ENCODE measurements around the gene MLLT10. TPM values are rescaled to one million over a fixed set of nuclear protein-coding genes. Genes with fewer than 3 reads are reported as not detected.

MLLT10 gene
- total and polyA plus RNA-seq, 8 donors, result 39.9 to 55.2 (median 49.2) TPM

DNA sequence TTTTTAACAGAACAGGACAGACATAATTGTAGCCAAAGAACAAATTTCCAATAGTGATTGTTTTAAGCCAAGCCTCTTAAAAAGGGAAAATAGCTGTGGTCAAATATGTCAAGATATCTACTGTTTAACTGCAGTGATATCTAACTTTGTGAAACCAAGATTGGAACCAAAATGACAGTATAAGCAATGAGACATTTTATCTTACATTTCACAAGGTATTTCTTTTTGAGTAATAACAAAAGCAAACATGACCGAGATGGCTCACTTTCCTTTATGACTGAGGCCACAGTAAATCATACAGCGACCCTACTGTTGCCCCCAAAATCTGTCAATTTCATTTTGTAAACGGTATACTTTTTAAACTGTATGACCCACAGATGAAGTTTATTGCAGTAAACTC is 215.8 kb downstream of the MLLT10 start:
- no peak for DNase-seq
- no peaks in the 10 kb centered on the region for H3K9me3 ChIP-seq
- H3K36me3 ChIP-seq, result peaks cover 0 to 15% of the 10 kb centered on the region in 2 donors
- no peak overlapping the region for H3K27ac ChIP-seq
- ATAC-seq, result no peak
- TF ChIP-seq, protein P1, sequence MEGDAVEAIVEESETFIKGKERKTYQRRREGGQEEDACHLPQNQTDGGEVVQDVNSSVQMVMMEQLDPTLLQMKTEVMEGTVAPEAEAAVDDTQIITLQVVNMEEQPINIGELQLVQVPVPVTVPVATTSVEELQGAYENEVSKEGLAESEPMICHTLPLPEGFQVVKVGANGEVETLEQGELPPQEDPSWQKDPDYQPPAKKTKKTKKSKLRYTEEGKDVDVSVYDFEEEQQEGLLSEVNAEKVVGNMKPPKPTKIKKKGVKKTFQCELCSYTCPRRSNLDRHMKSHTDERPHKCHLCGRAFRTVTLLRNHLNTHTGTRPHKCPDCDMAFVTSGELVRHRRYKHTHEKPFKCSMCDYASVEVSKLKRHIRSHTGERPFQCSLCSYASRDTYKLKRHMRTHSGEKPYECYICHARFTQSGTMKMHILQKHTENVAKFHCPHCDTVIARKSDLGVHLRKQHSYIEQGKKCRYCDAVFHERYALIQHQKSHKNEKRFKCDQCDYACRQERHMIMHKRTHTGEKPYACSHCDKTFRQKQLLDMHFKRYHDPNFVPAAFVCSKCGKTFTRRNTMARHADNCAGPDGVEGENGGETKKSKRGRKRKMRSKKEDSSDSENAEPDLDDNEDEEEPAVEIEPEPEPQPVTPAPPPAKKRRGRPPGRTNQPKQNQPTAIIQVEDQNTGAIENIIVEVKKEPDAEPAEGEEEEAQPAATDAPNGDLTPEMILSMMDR (IDR thresholded peaks at IDR 0.05), result no peak
- H3K4me3 ChIP-seq, result no peak overlapping the region
- H3K27me3 ChIP-seq, result no peaks in the 10 kb centered on the region
- no peaks in the 10 kb centered on the region for H3K4me1 ChIP-seq
- intact Hi-C loops (cut with DNase I), result no loop called here

GRCh38 chr10:21750424-21750823 is 216.4 kb downstream of the MLLT10 start:
- TF ChIP-seq, protein P1 (IDR thresholded peaks at IDR 0.05), result no peak

GRCh38 chr10:21751341-21752310 is 217.6 kb downstream of the MLLT10 start:
- ATAC-seq, result no peak
- Histone ChIP-seq H3K27ac (no peak overlapping the region), H3K9me3 (no peaks in the 10 kb centered on the region), H3K36me3 (peaks cover 0 to 16% of the 10 kb centered on the region in 2 donors), H3K27me3 (no peaks in the 10 kb centered on the region), H3K4me3 (no peak overlapping the region), H3K4me1 (no peaks in the 10 kb centered on the region)
- no peak for DNase-seq
- intact Hi-C loops (cut with DNase I), result no loop called here
- TF ChIP-seq, protein P1 (IDR thresholded peaks at IDR 0.05), result no peak

More at GRCh38 chr10:21750424-21750823, 216.4 kb downstream of the MLLT10 start:
- H3K36me3 ChIP-seq, result peaks cover 0 to 15% of the 10 kb centered on the region in 2 donors
- H3K4me3 ChIP-seq, result no peak overlapping the region
- intact Hi-C loops (cut with DNase I), result no loop called here
- H3K4me1 ChIP-seq, result no peaks in the 10 kb centered on the region
- no peak for DNase-seq
- no peak for ATAC-seq
- no peak overlapping the region for H3K27ac ChIP-seq
- H3K9me3 ChIP-seq, result no peaks in the 10 kb centered on the region
- no peaks in the 10 kb centered on the region for H3K27me3 ChIP-seq

- intact Hi-C loops (cut with DNase I), result no loop called here
Measured at GRCh38 chr10:21753497-21754270, 219.7 kb downstream of the MLLT10 start.

More at GRCh38 chr10:21753497-21754270, 219.7 kb downstream of the MLLT10 start:
- TF ChIP-seq, protein P1 (IDR thresholded peaks at IDR 0.05), result no peak
- Histone ChIP-seq H3K36me3 (peaks cover 0 to 29% of the 10 kb centered on the region in 2 donors), H3K27ac (no peak overlapping the region), H3K4me3 (no peak overlapping the region), H3K9me3 (no peaks in the 10 kb centered on the region), H3K27me3 (no peaks in the 10 kb centered on the region), H3K4me1 (no peaks in the 10 kb centered on the region)
- ATAC-seq (no peak), DNase-seq (no peak)
